Smooth muscle cell (in vitro differentiated cells): ENCODE data around the gene CTBP1. TPM values are rescaled to one million over a fixed set of nuclear protein-coding genes. Genes with fewer than 3 reads are reported as not detected.

Experiments used
- DNase-seq: peaks from one replicate; lab custom pipeline; 2025; ENCODE audit not compliant: unreplicated experiment; lab: John Stamatoyannopoulos, UW
- H2AFZ ChIP-seq: fragments of 200-600 bp; sonication (generic); 2 replicates; pipeline ENCODE4 v1.6.0; 2016; ENCODE audit warnings: antibody characterized with exemption, low read depth, mild to moderate bottlenecking
- H3F3A ChIP-seq: fragments of 200-600 bp; sonication (generic); 2 replicates; pipeline ENCODE4 v1.6.0; 2017; ENCODE audit warnings: antibody characterized with exemption, low read depth
- H3K27ac ChIP-seq: fragments of 200-600 bp; sonication (generic); 2 replicates; pipeline ENCODE4 v1.5.1; 2016; ENCODE audit warnings: low read depth, mild to moderate bottlenecking
- H3K27me3 ChIP-seq: fragments of 200-600 bp; sonication (generic); 2 replicates; pipeline ENCODE4 v1.6.1; 2016; ENCODE audit warnings: low read depth, mild to moderate bottlenecking
- H3K36me3 ChIP-seq: fragments of 200-600 bp; sonication (generic); 2 replicates; pipeline ENCODE4 v1.5.1; 2016; ENCODE audit warnings: low read depth
- H3K4me1 ChIP-seq: fragments of 200-600 bp; sonication (generic); 2 replicates; pipeline ENCODE4 v1.5.1; 2016; ENCODE audit warnings: low read depth
- H3K4me2 ChIP-seq: fragments of 200-600 bp; sonication (generic); 2 replicates; pipeline ENCODE4 v1.6.0; 2016; ENCODE audit warnings: mild to moderate bottlenecking
- H3K4me3 ChIP-seq: fragments of 200-600 bp; sonication (generic); 2 replicates; pipeline ENCODE4 v1.5.1; 2016; ENCODE audit warnings: mild to moderate bottlenecking
- H3K79me2 ChIP-seq: fragments of 200-600 bp; sonication (generic); 2 replicates; pipeline ENCODE4 v1.6.0; 2016; ENCODE audit warnings: low read depth, mild to moderate bottlenecking
- H3K9ac ChIP-seq: fragments of 200-600 bp; sonication (generic); 2 replicates; pipeline ENCODE4 v1.6.0; 2016; ENCODE audit warnings: low read depth
- H3K9me3 ChIP-seq: fragments of 200-600 bp; sonication (generic); replicated peaks from 2 replicates; pipeline ENCODE4 v1.5.1; 2016; ENCODE audit warnings: low read depth
- H4K20me1 ChIP-seq: fragments of 200-600 bp; sonication (generic); 2 replicates; pipeline ENCODE4 v1.6.0; 2016; ENCODE audit warnings: low read depth
- CTCF ChIP-seq: fragments of 200-600 bp; sonication (generic); IDR thresholded peaks from 2 replicates; pipeline ENCODE4 v1.5.1; 2017; ENCODE audit warnings: borderline replicate concordance, mild to moderate bottlenecking, antibody characterized with exemption; ENCODE audit not compliant: insufficient read depth, poor library complexity, severe bottlenecking
- WGBS: methylation state at CpG from one replicate; pipeline ENCODE4 v1.1.7; 2016; ENCODE audit warnings: low lambda C conversion rate; 5-methylcytosine and 5-hydroxymethylcytosine counted together
- polyA plus RNA-seq: library from polyadenylated mRNA; unstranded; fragments of >200 nt; fragmentation: Nextera tagmentation; extraction: Ambion mirVana; gene quantifications from 2 replicates; pipeline ENCODE4 v1.2.1, GENCODE V29; 2016
- total RNA-seq: library from RNA; depleted of rRNA; stranded (reverse); fragments of >200 nt; gene quantifications from 2 replicates; pipeline ENCODE4 v1.2.3, GENCODE V29; 2014

Gene CTBP1
- total and polyA plus RNA-seq, 2 experiments from 2014 or later = 76.9 to 132 TPM

GRCh38 chr4:1211371-1211770 lies 37.6 kb downstream of the CTBP1 start:
- H3K4me2 ChIP-seq = no peak overlapping the region
- DNase-seq = no peak
- no peak overlapping the region for H3K4me3 ChIP-seq
- no peak overlapping the region for H3K27ac ChIP-seq
- peaks cover 21% of the 10 kb centered on the region for H4K20me1 ChIP-seq
- no peak overlapping the region for H3K9ac ChIP-seq
- no peaks in the 10 kb centered on the region for H3K27me3 ChIP-seq
- no peak for TF ChIP-seq CTCF
- H3K4me1 ChIP-seq = no peaks in the 10 kb centered on the region
- H2AFZ ChIP-seq = no peak overlapping the region
- H3K79me2 ChIP-seq = no peaks in the 10 kb centered on the region
- no peaks in the 10 kb centered on the region for H3K9me3 ChIP-seq
- H3F3A ChIP-seq = no peaks in the 10 kb centered on the region
- H3K36me3 ChIP-seq = no peaks in the 10 kb centered on the region
- 97% methylated on average over 13 of the region's 13 CpGs for WGBS

GRCh38 chr4:1210971-1211370 lies 38.0 kb downstream of the CTBP1 start:
- Histone ChIP-seq H3K79me2 (no peaks in the 10 kb centered on the region), H3F3A (no peaks in the 10 kb centered on the region), H3K4me2 (no peak overlapping the region), H3K9ac (no peak overlapping the region), H4K20me1 (peaks cover 18% of the 10 kb centered on the region), H3K36me3 (no peaks in the 10 kb centered on the region), H3K27ac (no peak overlapping the region), H3K4me3 (no peak overlapping the region), H3K9me3 (no peaks in the 10 kb centered on the region), H3K4me1 (no peaks in the 10 kb centered on the region), H3K27me3 (no peaks in the 10 kb centered on the region), H2AFZ (no peak overlapping the region)
- 95% methylated on average over 10 of the region's 10 CpGs for WGBS
- no peak for TF ChIP-seq CTCF
- DNase-seq = no peak

GRCh38 chr4:1210241-1210841 lies 38.6 kb downstream of the CTBP1 start:
- H3K4me2 ChIP-seq = peak overlapping the region; percentile 48

More at GRCh38 chr4:1210241-1210841, 38.6 kb downstream of the CTBP1 start:
- peak overlapping the region; percentile 81 for H3K27ac ChIP-seq
- no peak for DNase-seq
- no peak overlapping the region for H3K9ac ChIP-seq
- no peaks in the 10 kb centered on the region for H3K79me2 ChIP-seq
- no peaks in the 10 kb centered on the region for H3F3A ChIP-seq
- 87% methylated on average over 22 of the region's 22 CpGs for WGBS
- TF ChIP-seq CTCF = no peak
- H4K20me1 ChIP-seq = peaks cover 12% of the 10 kb centered on the region
- no peaks in the 10 kb centered on the region for H3K9me3 ChIP-seq
- H3K4me1 ChIP-seq = no peaks in the 10 kb centered on the region
- H3K36me3 ChIP-seq = no peaks in the 10 kb centered on the region
- no peak overlapping the region for H3K4me3 ChIP-seq
- no peak overlapping the region for H2AFZ ChIP-seq
- H3K27me3 ChIP-seq = no peaks in the 10 kb centered on the region
